HEK293 (cell line): ENCODE results near the gene DDB1.
A peak's percentile ranks its signal among the peaks of the same experiment; 100 is the strongest.

Experiments used
- ELK4 ChIP-seq: IDR thresholded peaks from 2 replicates; pipeline ENCODE4 v1.6.1; 2011; ENCODE audit warnings: mild to moderate bottlenecking, low read depth, low read length, borderline replicate concordance
- GFI1B ChIP-seq: fragments of 450-650 bp; formaldehyde crosslinking; IDR thresholded peaks from 2 replicates; pipeline ENCODE4 v1.5.1; 2016; ENCODE audit warnings: missing biosample characterization, missing genetic modification characterization
- HOXD13 ChIP-seq: sonication (generic); formaldehyde crosslinking; IDR thresholded peaks from 2 replicates; pipeline ENCODE4 v1.8.0; 2022; ENCODE audit warnings: missing genetic modification reagents, borderline replicate concordance
- KLF16 ChIP-seq: fragments of 450-650 bp; formaldehyde crosslinking; IDR thresholded peaks from 2 replicates; pipeline ENCODE4 v1.5.1; 2017; ENCODE audit warnings: missing biosample characterization, missing genetic modification characterization
- OSR2 ChIP-seq: fragments of 450-650 bp; formaldehyde crosslinking; IDR thresholded peaks from 2 replicates; pipeline ENCODE4 v1.5.1; 2016; ENCODE audit warnings: missing biosample characterization, missing genetic modification characterization
- SP7 ChIP-seq: fragments of 450-650 bp; formaldehyde crosslinking; IDR thresholded peaks from 2 replicates; pipeline ENCODE4 v1.5.1; 2016; ENCODE audit warnings: missing biosample characterization, missing genetic modification characterization
- YY2 ChIP-seq: fragments of 450-650 bp; formaldehyde crosslinking; IDR thresholded peaks from 2 replicates; pipeline ENCODE4 v1.5.1; 2016; ENCODE audit warnings: missing biosample characterization, missing genetic modification characterization
- ZBTB11 ChIP-seq: fragments of 450-650 bp; formaldehyde crosslinking; conservative IDR thresholded peaks from 2 replicates; pipeline ENCODE4 v1.5.1; 2016; ENCODE audit warnings: low read depth, missing biosample characterization, missing genetic modification characterization
- ZBTB44 ChIP-seq: fragments of 450-650 bp; IDR thresholded peaks from 2 replicates; pipeline ENCODE4 v1.5.1; 2018; ENCODE audit warnings: missing biosample characterization, mild to moderate bottlenecking, missing genetic modification characterization
- ZNF121 ChIP-seq: fragments of 450-650 bp; formaldehyde crosslinking; IDR thresholded peaks from 2 replicates; pipeline ENCODE4 v1.5.1; 2016; ENCODE audit warnings: missing biosample characterization, missing genetic modification characterization
- ZNF2 ChIP-seq: fragments of 450-650 bp; formaldehyde crosslinking; IDR thresholded peaks from 2 replicates; pipeline ENCODE4 v1.5.1; 2016; ENCODE audit warnings: missing biosample characterization, missing genetic modification characterization
- ZNF214 ChIP-seq: fragments of 450-650 bp; formaldehyde crosslinking; IDR thresholded peaks from 2 replicates; pipeline ENCODE4 v1.5.1; 2017; ENCODE audit warnings: missing biosample characterization, mild to moderate bottlenecking, missing genetic modification characterization, borderline replicate concordance
- ZNF24 ChIP-seq: fragments of 450-650 bp; formaldehyde crosslinking; IDR thresholded peaks from 2 replicates; pipeline ENCODE4 v1.5.1; 2016; ENCODE audit warnings: missing biosample characterization, missing genetic modification characterization
- ZNF26 ChIP-seq: fragments of 450-650 bp; formaldehyde crosslinking; IDR thresholded peaks from 2 replicates; pipeline ENCODE4 v1.5.1; 2016; ENCODE audit warnings: missing biosample characterization, missing genetic modification characterization
- ZNF274 ChIP-seq, 2 experiments: fragments of 200-500 bp in 1 of 2; fragments of 450-650 bp in 1 of 2; sonication (Bioruptor generic) in 1 of 2; formaldehyde crosslinking in 1 of 2; IDR thresholded peaks; 2 replicates each; pipeline versions ENCODE4 v1.5.1 to v1.6.1; 2014 to 2016; ENCODE audit warnings: borderline replicate concordance in 1 of 2, inconsistent platforms in 1 of 2, low read length in 1 of 2, missing biosample characterization in 1 of 2, missing genetic modification characterization in 1 of 2
- ZNF354C ChIP-seq: fragments of 450-650 bp; formaldehyde crosslinking; IDR thresholded peaks from 2 replicates; pipeline ENCODE4 v1.5.1; 2016; ENCODE audit warnings: missing biosample characterization, missing genetic modification characterization, low read depth, borderline replicate concordance
- ZNF398 ChIP-seq: fragments of 450-650 bp; formaldehyde crosslinking; IDR thresholded peaks from 2 replicates; pipeline ENCODE4 v1.5.1; 2017; ENCODE audit warnings: missing biosample characterization, missing genetic modification characterization
- ZNF433 ChIP-seq: fragments of 450-650 bp; formaldehyde crosslinking; IDR thresholded peaks from 2 replicates; pipeline ENCODE4 v1.5.1; 2016; ENCODE audit warnings: missing biosample characterization, missing genetic modification characterization, low read depth
- ZNF544 ChIP-seq: fragments of 450-650 bp; formaldehyde crosslinking; IDR thresholded peaks from 2 replicates; pipeline ENCODE4 v1.5.0; 2017; ENCODE audit warnings: missing biosample characterization, missing genetic modification characterization
- ZNF571 ChIP-seq: fragments of 450-650 bp; formaldehyde crosslinking; IDR thresholded peaks from 2 replicates; pipeline ENCODE4 v1.5.0; 2017; ENCODE audit warnings: missing biosample characterization, missing genetic modification characterization
- ZNF580 ChIP-seq: fragments of 450-650 bp; formaldehyde crosslinking; IDR thresholded peaks from 2 replicates; pipeline ENCODE4 v1.5.1; 2016; ENCODE audit warnings: missing biosample characterization, missing genetic modification characterization
- ZNF621 ChIP-seq: fragments of 450-650 bp; formaldehyde crosslinking; IDR thresholded peaks from 2 replicates; pipeline ENCODE4 v1.5.1; 2017; ENCODE audit warnings: missing biosample characterization, missing genetic modification characterization
- ZNF624 ChIP-seq: fragments of 450-650 bp; formaldehyde crosslinking; IDR thresholded peaks from 2 replicates; pipeline ENCODE4 v1.5.1; 2017; ENCODE audit warnings: missing biosample characterization, missing genetic modification characterization
- ZNF670 ChIP-seq: fragments of 450-650 bp; formaldehyde crosslinking; IDR thresholded peaks from 2 replicates; pipeline ENCODE4 v1.5.1; 2016; ENCODE audit warnings: missing biosample characterization, missing genetic modification characterization, low read depth
- ZNF677 ChIP-seq: fragments of 450-650 bp; IDR thresholded peaks from 2 replicates; pipeline ENCODE4 v1.5.0; 2018; ENCODE audit warnings: missing biosample characterization, mild to moderate bottlenecking, missing genetic modification characterization, moderate library complexity
- ZNF776 ChIP-seq: fragments of 450-650 bp; formaldehyde crosslinking; IDR thresholded peaks from 2 replicates; pipeline ENCODE4 v1.5.0; 2017; ENCODE audit warnings: missing biosample characterization, missing genetic modification characterization, borderline replicate concordance
- ZNF792 ChIP-seq: fragments of 450-650 bp; formaldehyde crosslinking; IDR thresholded peaks from 2 replicates; pipeline ENCODE4 v1.5.1; 2016; ENCODE audit warnings: missing biosample characterization, missing genetic modification characterization
- ZNF843 ChIP-seq: fragments of 450-650 bp; formaldehyde crosslinking; IDR thresholded peaks from 2 replicates; pipeline ENCODE4 v1.5.1; 2016; ENCODE audit warnings: missing biosample characterization, missing genetic modification characterization

Gene DDB1

GRCh38 chr11:61332797-61333549, at the start of gene DDB1, which contains the start of gene TKFC (continued):
- TF ChIP-seq ZNF398 (no peak), SP7 (tag by site-specific recombination) (peak; percentile 75), YY2 (tag by site-specific recombination) (no peak; the same call in 1 of the 2 replicates), ZBTB44 (tag by site-specific recombination) (no peak), ELK4 (no peak), ZNF580 (tag by site-specific recombination) (no peak), ZNF843 (tag by site-specific recombination) (peak; percentile 55), ZNF433 (tag by site-specific recombination) (no peak), HOXD13 (no peak), ZNF2 (tag by site-specific recombination) (no peak), ZNF677 (tag by site-specific recombination) (no peak), KLF16 (tag by site-specific recombination) (no peak), ZNF121 (tag by site-specific recombination) (no peak), GFI1B (tag by site-specific recombination) (no peak), ZNF571 (tag by site-specific recombination) (no peak), ZNF274 (IDR thresholded peaks at IDR 0.05; ENCODE audit: low read length) (no peak), ZNF274 (tag by site-specific recombination; IDR thresholded peaks at IDR 0.05; ENCODE audit: borderline replicate concordance) (no peak), ZNF24 (tag by site-specific recombination) (no peak), ZNF354C (tag by site-specific recombination) (no peak), ZNF776 (no peak), ZNF544 (tag by site-specific recombination) (no peak), OSR2 (tag by site-specific recombination) (no peak), ZNF26 (no peak), ZNF621 (tag by site-specific recombination) (no peak), ZNF670 (tag by site-specific recombination) (no peak), ZNF214 (tag by site-specific recombination) (no peak), ZNF624 (tag by site-specific recombination) (no peak), ZBTB11 (tag by site-specific recombination) (peak; percentile 52), ZNF792 (tag by site-specific recombination) (no peak)
